ENCODE measurements around the gene PNPLA4.

GRCh38 chrX:7872042-7872441, 55.2 kb downstream of the PNPLA4 start:
- TF ChIP-seq CTCF (conservative IDR thresholded peaks at IDR 0.05; ENCODE audit: low read depth in 2 of 2) (no peak), STAT1 (IDR thresholded peaks at IDR 0.05; ENCODE audit: unreplicated experiment) (no peak), EZH2 (IDR thresholded peaks at IDR 0.05; ENCODE audit: low read depth, unreplicated experiment) (no peak), NANOG (IDR thresholded peaks at IDR 0.05; ENCODE audit: borderline replicate concordance) (no peak), REST (IDR thresholded peaks at IDR 0.05; ENCODE audit: unreplicated experiment) (no peak), EZH2phosphoT487 (IDR thresholded peaks at IDR 0.05; ENCODE audit: unreplicated experiment) (no peak), POLR2AphosphoS5 (IDR thresholded peaks at IDR 0.05; ENCODE audit: low read depth) (no peak), CREB1 (CRISPR knock-in tag; IDR thresholded peaks at IDR 0.05; ENCODE audit: low read depth) (no peak), JUNB (IDR thresholded peaks at IDR 0.05; ENCODE audit: unreplicated experiment) (no peak)

All from GM23338 (cell line).